Measurements from ENCODE around the gene MAEA. TPM values are rescaled to one million over a fixed set of nuclear protein-coding genes. Genes with fewer than 3 reads are reported as not detected.

MAEA gene
- total RNA-seq, 2 experiments from 2014 or later = 25.2 to 29.4 TPM

DNA sequence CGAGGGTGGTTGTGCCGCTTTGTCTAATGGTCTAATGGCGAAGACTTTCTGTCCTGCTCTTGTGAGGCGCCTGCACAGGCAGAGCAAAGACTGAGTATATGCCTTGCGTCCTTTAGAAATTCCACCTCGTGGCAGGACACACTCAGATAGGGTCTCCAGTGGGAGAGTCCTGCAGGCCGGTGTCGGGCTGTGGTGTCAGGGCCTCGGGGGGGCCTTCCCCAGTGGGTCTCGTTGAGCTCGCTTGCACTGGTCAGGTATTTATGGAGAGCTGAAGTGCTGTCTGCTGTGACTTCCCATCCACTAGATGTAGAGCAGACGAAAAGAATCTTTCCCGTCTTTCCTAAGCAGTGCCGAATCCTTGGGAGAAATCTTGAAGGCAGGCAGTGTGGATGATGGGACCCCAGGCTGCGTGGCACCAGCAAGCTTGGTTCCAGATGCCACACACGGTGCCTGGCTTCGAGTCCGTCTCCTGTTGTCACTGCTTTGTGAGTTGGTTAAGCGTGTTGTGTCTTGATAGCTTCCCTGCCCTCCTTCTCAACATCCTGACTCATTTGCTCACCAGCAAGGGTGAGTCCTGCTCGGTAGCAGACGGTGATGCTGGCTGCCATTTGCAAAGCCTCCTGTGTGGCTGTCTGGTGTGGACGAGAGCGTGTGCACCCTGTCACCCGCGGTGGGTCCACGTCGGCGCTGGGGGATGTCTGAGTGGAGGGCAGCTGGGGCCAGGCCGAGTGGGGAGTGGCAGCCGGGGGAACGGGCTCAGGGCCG, 20.5 kb downstream of the MAEA start:
- CTCF ChIA-PET = interaction anchor here (0.5 to 1.1 kb wide), 5 partner anchors 8 to 238 kb away, joined by 3 to 5 read pairs (median 3); no protein-coding TSS in a partner anchor
- Mint-ChIP-seq H3K9me3 (no peaks in the 10 kb centered on the region), H3K4me1 (ENCODE audit: low read depth) (peaks cover 66% of the 10 kb centered on the region), H3K27ac (peak overlapping the region; percentile 50), H3K36me3 (ENCODE audit: low read depth) (peaks cover 28% of the 10 kb centered on the region), H3K4me3 (peak overlapping the region; percentile 67), H3K27me3 (ENCODE audit: low read depth) (no peaks in the 10 kb centered on the region)
- peak; percentile 19 for DNase-seq
- intact Hi-C loops (cut with micrococcal nuclease) = no loop called here

DNA sequence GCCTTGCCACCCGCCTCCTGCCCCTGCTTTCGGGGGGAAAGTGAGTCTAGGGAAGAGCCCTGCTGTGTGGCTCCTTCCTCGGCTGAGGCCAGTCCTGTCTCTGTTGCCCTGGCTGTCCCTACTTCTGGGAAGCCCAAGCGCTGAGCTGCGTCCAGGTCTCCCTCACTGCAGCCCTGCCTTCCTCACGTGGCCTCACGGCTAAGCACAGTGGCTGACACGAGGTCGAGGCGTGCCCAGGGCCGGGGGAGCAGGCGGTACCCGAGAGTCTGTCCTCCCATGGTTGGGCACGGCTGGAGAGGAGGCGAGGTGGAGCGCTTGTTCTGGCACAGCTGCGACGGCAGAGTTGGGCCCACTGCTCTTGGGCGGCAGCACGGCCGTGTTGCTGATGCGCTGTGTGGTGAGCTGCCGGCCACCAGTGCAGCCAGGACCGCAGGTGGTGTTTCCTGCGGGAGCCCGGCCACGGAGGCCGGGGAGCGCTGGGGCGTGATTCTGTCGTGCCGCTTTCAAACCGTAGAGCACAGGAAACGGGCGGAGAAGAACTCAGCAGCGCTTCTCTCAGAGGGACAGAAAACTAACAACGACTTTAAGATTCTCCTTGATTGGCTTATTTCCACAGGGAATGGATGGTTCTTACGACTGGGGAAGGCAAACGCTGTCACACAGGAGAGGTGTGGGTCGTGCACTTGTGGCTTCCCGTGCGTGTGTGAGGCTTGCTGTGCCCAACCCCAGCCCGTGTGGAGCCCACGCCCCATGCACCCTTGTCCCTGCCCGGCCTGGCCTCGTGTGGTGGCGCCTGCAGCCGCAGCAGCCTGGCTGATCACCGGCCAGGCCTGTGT, 21.3 kb downstream of the MAEA start:
- peaks cover 65% of the 10 kb centered on the region for H3K4me1 Mint-ChIP-seq (ENCODE audit: low read depth)
- H3K36me3 Mint-ChIP-seq (ENCODE audit: low read depth) = peaks cover 25% of the 10 kb centered on the region
- no peak overlapping the region for H3K27ac Mint-ChIP-seq
- peak overlapping the region; percentile 6 for H3K4me3 Mint-ChIP-seq
- H3K9me3 Mint-ChIP-seq = no peaks in the 10 kb centered on the region
- no peaks in the 10 kb centered on the region for H3K27me3 Mint-ChIP-seq (ENCODE audit: low read depth)
- DNase-seq = no peak
- intact Hi-C loops (cut with micrococcal nuclease) = no loop called here
- CTCF ChIA-PET = interaction anchor here (0.5 to 1.0 kb wide), 3 partner anchors 25 to 237 kb away, joined by 3 read pairs; no protein-coding TSS in a partner anchor

DNA sequence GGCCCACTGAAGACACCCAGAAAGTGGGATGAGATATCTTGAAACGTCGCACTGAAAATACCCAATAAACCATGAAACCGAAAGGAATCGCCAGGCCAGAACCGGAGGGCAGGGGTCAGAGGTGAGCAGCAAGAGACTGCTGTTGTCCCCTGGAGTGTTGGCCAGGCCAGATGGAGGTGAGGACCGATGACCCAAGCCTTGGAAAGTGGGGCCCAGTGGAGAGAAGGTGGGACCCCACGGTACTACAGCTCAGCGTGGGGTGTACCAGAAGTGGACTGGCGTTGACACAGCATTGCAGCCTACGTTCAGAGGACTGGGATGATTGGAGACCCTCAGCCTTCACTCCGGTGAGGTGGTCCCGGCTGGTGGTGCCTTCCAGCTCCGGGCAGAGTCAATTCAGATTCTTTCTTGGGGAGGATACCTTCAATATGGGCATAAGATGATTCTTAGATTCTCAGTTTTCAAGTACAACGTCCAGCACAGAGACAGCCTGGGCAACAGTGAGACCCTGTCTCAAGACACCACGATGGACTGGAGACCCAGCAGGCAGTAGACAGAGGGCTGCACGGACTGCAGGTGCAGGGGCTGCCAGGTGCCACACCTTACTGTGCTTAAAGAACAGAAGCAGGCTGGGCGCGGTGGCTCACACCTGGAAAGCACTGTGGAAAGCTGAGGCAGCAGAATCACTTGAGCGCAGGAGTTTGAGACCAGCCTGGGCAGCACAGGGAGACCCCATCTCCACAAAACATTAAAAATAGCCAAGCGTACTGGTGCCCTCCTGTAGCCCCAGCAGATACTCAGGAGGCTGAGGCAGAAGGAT, 23.3 kb downstream of the MAEA start:
- Mint-ChIP-seq H3K27ac (no peak overlapping the region), H3K36me3 (ENCODE audit: low read depth) (peaks cover 30% of the 10 kb centered on the region), H3K27me3 (ENCODE audit: low read depth) (no peaks in the 10 kb centered on the region), H3K4me3 (no peak overlapping the region), H3K9me3 (no peaks in the 10 kb centered on the region), H3K4me1 (ENCODE audit: low read depth) (peaks cover 57% of the 10 kb centered on the region)
- CTCF ChIA-PET = no interaction called here
- DNase-seq = no peak
- intact Hi-C loops (cut with micrococcal nuclease) = no loop called here

DNA sequence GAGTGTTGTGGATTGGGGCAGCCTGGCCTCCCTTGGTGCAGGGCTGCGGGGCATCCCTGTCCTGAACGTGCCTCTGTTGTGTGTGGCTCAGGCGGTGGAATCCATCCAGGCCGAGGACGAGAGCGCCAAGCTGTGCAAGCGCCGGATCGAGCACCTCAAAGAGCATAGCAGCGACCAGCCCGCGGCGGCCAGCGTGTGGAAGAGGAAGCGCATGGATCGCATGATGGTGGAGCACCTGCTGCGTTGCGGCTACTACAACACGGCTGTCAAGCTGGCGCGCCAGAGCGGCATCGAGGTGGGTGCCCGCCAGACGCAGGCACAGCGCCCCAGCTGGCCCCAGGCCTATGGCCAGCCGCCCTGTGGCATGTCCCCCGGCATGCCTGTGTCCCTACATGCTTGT, 25.6 kb downstream of the MAEA start:
- H3K9me3 Mint-ChIP-seq = no peaks in the 10 kb centered on the region
- no peak overlapping the region for H3K4me3 Mint-ChIP-seq
- H3K27ac Mint-ChIP-seq = no peak overlapping the region
- H3K36me3 Mint-ChIP-seq (ENCODE audit: low read depth) = peaks cover 36% of the 10 kb centered on the region
- CTCF ChIA-PET = no interaction called here
- no peaks in the 10 kb centered on the region for H3K27me3 Mint-ChIP-seq (ENCODE audit: low read depth)
- H3K4me1 Mint-ChIP-seq (ENCODE audit: low read depth) = peaks cover 37% of the 10 kb centered on the region
- intact Hi-C loops (cut with micrococcal nuclease) = no loop called here
- DNase-seq = no peak

DNA sequence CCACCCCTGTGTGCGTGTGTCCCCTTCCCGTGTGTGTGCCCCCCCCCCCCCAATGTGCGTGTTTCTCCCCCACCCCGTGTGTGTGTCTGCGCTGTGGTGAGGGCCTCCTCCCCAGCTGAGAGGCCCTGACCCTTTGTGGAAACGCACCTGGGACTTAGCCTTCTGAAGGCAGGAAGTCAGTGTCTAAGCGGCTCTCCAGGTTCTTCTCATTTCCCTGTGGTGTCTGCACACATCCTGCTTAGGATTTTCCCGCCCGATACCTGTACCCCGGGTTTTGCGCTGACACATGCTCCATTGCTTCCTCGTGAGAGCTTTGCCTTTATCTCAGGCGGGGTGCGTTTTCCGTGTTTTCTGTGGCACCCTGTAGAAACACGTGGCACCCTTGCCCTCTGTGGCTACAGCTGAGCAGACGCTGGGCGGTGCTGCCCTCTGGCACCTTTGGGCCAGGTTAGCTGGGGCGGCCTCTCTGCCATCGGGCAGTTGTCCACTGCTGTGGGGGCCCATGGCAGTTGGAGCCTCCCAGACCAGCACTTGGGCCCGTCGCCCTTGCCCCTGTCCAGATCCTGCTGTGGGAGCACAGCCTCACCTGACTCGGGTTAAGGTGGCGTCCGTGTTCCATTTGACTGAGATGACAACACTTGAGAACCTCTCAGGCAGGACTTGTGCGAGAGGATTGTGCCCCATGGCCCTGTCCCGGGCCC, 26.3 kb downstream of the MAEA start:
- H3K27ac Mint-ChIP-seq = peak overlapping the region; percentile 41
- H3K4me1 Mint-ChIP-seq (ENCODE audit: low read depth) = peaks cover 31% of the 10 kb centered on the region
- H3K4me3 Mint-ChIP-seq = no peak overlapping the region
- CTCF ChIA-PET = no interaction called here
- H3K9me3 Mint-ChIP-seq = no peaks in the 10 kb centered on the region
- peak; percentile 48 for DNase-seq
- no peaks in the 10 kb centered on the region for H3K27me3 Mint-ChIP-seq (ENCODE audit: low read depth)
- intact Hi-C loops (cut with micrococcal nuclease) = no loop called here
- peaks cover 36% of the 10 kb centered on the region for H3K36me3 Mint-ChIP-seq (ENCODE audit: low read depth)

DNA sequence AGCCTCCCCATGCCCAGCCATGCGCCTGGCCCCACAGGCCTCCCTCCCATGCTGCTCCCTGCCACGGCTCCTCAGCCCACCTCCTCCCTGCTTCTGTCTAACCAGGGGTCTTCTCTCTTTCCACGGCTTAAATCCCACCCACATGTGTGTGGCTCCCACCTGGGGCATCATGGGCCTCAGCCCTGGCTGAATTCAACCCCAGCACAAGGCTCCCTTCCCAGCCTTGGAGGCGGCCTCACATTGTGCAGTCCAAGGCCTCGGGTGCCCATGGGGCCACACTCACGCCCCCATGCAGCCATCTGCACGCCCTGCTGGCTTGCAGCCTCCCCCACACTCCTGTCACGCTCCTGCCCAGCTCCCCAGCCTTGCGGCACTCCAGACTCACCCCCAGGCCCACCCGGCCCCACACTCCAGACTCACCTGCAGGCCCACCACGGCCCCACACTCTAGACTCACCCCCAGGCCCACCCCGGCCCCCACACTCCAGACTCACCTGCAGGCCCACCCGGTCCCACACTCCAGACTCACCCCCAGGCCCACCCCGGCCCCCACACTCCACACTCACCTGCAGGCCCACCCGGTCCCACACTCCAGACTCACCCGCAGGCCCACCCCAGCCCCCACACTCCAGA, 27.0 kb downstream of the MAEA start:
- Mint-ChIP-seq H3K4me1 (ENCODE audit: low read depth) (peaks cover 26% of the 10 kb centered on the region), H3K27ac (no peak overlapping the region), H3K9me3 (no peaks in the 10 kb centered on the region), H3K4me3 (no peak overlapping the region), H3K36me3 (ENCODE audit: low read depth) (peaks cover 40% of the 10 kb centered on the region), H3K27me3 (ENCODE audit: low read depth) (no peaks in the 10 kb centered on the region)
- no peak for DNase-seq
- intact Hi-C loops (cut with micrococcal nuclease) = no loop called here
- CTCF ChIA-PET = no interaction called here

DNA sequence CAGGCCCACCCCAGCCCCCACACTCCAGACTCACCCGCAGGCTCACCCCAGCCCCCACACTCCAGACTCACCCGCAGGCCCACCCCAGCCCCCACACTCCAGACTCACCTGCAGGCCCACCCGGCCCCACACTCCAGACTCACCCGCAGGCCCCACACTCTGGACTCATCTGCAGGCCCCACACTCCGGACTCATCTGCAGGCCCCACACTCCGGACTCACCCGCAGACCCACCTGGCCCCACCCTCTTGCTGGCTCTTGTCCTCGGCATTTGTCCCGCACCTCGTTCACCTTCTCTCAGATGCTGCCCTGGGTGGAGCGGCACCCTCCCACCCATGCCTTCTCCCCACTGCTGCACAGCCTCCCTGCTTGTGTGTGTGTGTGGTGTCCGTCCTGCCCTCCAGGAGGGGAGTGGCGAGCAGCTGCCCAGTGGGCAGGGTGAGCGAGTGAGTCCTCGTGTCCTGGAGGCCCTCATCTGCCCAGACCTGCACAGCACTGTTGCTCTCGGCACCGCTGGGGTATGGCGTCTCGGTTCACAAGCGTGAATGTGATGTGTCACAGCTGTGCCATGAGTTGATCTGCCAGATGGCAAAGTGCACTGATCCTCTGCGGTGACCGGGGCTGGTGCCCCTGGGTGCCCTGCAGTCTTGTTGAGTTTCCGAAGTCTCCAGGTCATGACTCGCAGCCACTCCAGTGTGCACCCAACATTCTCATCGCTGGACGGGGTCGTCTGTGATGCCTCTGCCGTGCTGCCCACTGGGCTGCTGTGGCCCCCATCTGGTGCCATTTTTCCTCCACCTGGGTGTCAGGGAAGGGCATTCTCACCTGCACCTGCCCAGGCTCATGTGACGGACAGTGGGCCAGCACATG, 27.7 kb downstream of the MAEA start:
- Mint-ChIP-seq H3K27me3 (ENCODE audit: low read depth) (no peaks in the 10 kb centered on the region), H3K36me3 (ENCODE audit: low read depth) (peaks cover 43% of the 10 kb centered on the region), H3K4me3 (no peak overlapping the region), H3K9me3 (no peaks in the 10 kb centered on the region), H3K27ac (no peak overlapping the region), H3K4me1 (ENCODE audit: low read depth) (peaks cover 23% of the 10 kb centered on the region)
- intact Hi-C loops (cut with micrococcal nuclease) = no loop called here
- CTCF ChIA-PET = no interaction called here
- DNase-seq = no peak

DNA sequence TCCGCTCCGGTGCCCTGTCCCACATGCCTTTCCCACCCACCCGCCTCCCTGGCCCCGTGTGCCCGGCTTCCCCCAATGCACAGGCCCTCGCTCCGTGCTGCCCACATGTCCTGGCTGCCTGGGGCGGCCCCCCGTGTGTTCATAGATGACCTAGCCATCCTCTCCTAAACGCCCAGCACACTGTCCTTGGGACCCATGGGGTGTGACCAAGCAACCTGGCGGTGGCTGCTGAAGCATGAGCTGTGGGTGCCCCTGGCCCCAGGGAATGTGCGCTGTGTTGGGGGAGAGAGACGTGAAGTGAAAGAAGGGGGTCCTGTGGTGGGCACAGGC, 28.3 kb downstream of the MAEA start:
- Mint-ChIP-seq H3K36me3 (ENCODE audit: low read depth) (peaks cover 37% of the 10 kb centered on the region), H3K27ac (no peak overlapping the region), H3K4me1 (ENCODE audit: low read depth) (peaks cover 23% of the 10 kb centered on the region), H3K27me3 (ENCODE audit: low read depth) (no peaks in the 10 kb centered on the region), H3K4me3 (no peak overlapping the region), H3K9me3 (no peaks in the 10 kb centered on the region)
- CTCF ChIA-PET = interaction anchor here (1.0 to 1.2 kb wide), 3 partner anchors 8 to 33 kb away, joined by 3 to 4 read pairs (median 4); no protein-coding TSS in a partner anchor
- intact Hi-C loops (cut with micrococcal nuclease) = no loop called here
- DNase-seq = no peak

DNA sequence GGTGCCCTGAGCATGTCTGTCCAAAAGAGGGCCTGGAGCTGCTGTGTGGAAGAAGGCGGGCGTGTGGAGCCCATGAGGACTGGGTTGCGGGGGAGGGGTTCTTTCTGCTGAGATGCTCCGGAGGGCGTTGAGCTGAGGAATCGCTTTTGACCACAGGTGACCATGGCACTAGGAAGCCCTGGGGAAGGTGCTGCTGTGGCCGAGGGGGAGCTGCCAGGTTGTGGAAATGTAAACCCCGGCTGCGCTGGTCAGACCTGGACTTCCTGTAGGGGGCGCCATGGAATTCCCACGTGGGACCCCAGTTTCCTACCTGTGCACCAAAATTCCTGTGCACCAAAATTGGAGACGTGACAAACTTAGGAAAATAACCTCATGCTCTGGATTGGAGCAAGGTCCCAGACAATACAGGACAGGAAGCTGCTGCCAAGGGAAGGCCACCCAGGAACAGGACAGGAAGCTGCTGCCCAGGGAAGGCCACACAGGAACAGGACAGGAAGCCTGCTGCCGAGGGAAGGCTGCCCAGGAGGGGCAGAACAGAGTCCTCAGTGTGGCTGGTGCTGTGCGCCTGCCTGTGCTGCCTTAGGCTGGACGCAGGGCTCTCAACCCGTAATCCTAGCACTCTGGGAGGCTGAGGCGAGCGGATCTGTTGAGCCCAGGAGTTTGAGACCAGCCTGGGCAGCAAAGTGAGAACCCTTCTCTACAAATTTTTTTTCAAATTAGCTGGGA, 29.0 kb downstream of the MAEA start:
- Mint-ChIP-seq H3K27ac (no peak overlapping the region), H3K9me3 (no peaks in the 10 kb centered on the region), H3K27me3 (ENCODE audit: low read depth) (no peaks in the 10 kb centered on the region), H3K36me3 (ENCODE audit: low read depth) (peaks cover 30% of the 10 kb centered on the region), H3K4me1 (ENCODE audit: low read depth) (peaks cover 23% of the 10 kb centered on the region), H3K4me3 (no peak overlapping the region)
- CTCF ChIA-PET = interaction anchor here (0.7 to 1.2 kb wide), 5 partner anchors 9 to 34 kb away, joined by 3 to 4 read pairs (median 3); no protein-coding TSS in a partner anchor
- peak; percentile 30 for DNase-seq
- intact Hi-C loops (cut with micrococcal nuclease) = no loop called here

DNA sequence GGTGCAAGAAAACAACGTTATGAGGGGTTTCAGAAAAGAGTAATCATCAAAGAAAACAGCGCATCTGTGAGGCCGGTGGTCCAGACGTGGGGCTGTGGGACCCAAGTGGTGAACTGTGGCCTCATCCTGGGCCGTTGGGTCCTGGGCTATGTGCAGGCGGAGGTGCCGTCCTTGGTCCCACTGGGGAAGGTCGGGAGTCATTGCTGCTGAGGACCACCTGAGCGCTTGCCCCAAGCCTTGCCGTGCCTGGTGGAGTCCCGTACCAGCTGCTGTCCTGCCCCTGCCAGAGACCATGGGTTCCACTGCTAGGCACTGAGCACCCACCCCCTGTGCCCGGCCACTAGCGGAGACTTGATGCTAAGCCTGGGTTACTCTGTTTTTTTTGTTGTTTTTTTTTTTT, 31.8 kb downstream of the MAEA start:
- intact Hi-C loops (cut with micrococcal nuclease) = no loop called here
- Mint-ChIP-seq H3K27ac (peak overlapping the region; percentile 30), H3K9me3 (no peaks in the 10 kb centered on the region), H3K4me1 (ENCODE audit: low read depth) (peaks cover 7% of the 10 kb centered on the region), H3K27me3 (ENCODE audit: low read depth) (no peaks in the 10 kb centered on the region), H3K36me3 (ENCODE audit: low read depth) (peaks cover 23% of the 10 kb centered on the region), H3K4me3 (no peak overlapping the region)
- DNase-seq = no peak
- CTCF ChIA-PET = no interaction called here

Data from activated naive CD4-positive, alpha-beta T cell treated with anti-CD3 and anti-CD28 coated beads for 36 hours (primary cell).